HG03060 (cell line): ENCODE measurements around the gene IRX2.

ENCODE experiments used
- ATAC-seq: cut with Tn5 transposase; IDR thresholded peaks from one replicate; pipeline ENCODE4 v1.9.1; 2021; ENCODE audit warnings: low read depth, moderate number of reproducible peaks; ENCODE audit not compliant: unreplicated experiment

The IRX2 gene

DNA sequence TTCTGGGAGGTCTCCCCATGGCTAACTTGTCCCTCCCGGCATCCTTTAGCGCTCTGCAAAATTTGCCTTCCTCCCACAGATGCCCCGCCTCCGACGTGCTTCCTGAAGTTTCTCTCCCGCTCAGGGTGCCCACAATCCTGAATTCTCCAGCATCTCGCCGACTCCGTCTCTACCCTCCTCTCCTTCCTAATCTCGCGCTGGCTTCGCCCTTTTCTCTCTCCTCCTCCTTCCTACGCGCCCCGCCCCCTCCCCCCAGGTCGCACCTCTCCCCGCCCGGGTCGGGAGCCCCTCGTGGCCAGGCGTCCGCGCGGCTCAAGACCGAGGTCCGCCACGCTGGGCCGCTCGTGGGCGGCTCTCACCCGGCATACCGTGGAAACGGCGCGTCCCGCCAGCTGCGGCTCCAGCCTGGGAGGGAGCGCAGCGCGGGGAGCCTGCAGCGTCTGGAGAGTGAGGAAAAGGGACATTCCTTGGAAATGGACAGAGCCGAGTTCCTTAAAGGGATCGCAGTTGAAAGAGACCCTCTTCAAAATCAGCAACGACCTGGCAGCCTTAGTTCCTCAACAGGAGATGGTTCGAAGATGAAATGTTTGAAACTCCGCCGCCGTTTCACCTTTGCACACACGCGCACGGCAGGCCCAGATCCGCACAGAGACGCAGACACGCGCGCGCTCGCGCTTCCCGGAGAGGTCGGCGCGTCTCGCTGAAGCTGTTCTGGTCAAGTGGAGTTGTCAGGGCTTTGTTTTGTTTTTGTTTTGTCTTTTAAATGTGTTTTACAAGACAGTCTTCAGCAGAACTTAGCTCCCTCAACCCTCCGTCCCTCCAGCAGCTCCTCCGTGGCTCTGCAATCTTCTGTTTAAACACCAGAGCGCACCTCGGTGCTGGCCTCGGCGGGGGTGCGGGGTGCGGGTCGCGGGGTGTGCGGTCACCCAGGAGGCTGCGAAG is 5.0 kb upstream of the IRX2 start:
- no peak for ATAC-seq

DNA sequence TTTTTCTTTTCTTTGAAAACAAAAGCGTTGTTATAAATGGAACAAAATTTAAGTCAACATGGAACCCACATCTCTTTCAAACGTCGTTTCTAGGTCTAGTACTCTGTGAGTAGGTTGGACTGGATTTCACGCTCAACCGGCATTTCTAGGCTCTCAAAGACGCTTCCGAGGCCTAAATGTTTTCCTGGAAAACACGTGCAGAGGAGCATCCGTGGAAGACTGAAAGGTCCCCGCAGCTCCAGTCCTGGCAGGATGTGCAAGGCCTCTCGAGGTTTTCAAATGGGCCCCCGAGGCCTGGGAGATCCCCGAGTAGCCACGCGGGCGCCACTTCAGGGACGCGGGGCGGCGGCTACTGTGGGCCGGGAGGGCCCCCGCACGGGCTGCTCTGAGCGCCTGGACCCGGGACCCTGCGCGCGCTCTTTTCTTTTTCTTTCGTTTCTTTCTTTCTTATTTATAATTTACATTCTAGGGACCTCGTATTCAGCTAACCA is 4.2 kb upstream of the IRX2 start:
- no peak for ATAC-seq

DNA sequence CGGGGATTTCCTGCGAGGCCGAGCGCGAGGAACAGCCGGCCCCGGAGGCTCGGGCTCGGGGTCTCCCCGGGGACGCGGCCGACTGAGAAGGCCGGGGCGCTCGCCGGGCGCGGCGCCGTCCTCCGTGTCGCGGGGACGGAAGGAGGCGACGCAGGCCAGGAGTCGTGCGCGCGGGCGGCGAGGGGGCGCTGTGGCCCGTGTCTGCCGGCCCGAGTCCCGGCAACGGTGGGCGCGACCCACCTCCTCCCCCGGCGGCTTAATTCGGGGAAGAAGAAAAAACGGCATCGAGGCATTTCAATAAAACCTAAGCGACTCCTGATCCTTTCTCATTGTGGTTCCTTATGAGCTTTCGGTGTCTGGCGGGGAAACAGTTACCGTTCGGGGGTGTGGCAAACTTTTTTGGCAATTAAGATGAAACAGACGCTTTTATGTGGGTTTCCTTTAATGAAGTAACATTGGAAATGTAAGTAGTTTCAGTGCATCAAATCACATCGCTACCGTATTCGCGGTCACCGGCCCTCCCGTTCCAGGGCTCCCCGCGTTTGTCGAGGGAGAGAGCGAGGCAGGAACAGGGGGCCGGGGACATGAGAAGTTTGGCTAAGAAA is 3.7 kb upstream of the IRX2 start:
- no peak for ATAC-seq

DNA sequence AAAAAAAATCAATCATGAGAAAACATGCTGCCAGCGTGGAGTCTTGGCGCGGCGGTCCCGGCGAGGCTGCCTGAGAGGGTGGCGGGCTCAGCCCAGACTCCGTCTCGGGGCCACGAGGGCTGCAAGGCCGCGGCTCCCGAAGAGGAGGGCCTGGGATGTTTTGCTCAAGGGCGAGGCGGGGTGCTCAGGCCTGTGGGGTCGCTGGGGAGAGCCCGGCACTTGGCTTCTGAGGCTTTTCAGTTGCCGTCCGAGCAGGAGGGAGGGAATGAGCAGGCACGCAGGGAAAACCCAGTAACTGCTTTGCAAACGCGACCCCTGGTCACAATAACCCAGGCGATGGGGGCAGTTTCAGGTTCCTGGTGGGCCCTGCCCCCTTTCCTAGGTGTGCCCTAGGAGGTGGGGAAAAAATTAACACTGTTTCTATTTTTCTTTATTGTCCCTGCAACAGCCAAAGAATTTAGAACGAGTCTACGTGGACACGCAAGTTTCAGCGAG is 3.2 kb upstream of the IRX2 start:
- ATAC-seq, result no peak

DNA sequence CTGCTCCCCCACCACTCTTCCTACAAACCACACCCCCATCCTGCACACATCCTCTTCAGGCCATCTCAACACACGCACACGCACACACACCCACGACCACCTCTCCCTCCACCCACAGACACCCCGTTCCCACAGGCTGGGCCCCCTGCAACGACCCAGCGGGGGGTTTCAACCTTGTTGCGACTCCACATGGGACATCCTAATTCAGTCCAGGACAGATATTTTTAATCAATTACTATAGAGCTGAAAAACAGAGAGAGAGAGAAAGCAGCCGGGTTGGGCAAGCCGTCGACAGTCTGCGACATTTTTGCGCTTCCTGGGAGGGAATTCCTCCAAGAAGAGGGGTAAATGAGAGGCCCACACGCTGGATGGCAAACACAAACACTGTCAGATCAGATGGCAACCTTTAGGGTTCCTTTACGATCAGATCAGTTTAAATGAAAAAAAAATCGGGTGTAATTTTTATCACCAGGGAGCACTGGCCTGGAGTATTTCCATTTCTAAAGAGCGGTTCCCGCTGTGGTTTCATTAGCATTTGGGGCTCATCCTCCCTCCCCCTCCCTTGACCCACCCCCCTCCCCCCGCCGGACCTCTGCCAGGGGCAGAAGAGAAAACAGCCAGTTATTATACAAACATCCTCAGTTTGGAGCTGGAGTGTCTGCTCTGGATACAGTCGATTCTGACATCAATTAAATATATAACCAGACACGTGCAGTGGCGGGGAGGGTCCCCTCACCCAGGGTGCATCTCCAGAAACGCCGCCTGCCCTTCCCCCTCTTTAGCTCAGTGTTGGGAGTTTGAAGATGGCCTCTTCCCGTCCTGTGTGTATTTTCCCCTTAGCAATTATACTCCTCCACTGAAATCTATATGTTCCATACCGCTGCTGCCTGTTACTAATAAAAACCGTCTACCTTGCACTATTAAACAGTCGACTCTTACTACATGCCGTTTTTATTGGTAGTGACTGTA is 2.3 kb upstream of the IRX2 start:
- no peak for ATAC-seq

DNA sequence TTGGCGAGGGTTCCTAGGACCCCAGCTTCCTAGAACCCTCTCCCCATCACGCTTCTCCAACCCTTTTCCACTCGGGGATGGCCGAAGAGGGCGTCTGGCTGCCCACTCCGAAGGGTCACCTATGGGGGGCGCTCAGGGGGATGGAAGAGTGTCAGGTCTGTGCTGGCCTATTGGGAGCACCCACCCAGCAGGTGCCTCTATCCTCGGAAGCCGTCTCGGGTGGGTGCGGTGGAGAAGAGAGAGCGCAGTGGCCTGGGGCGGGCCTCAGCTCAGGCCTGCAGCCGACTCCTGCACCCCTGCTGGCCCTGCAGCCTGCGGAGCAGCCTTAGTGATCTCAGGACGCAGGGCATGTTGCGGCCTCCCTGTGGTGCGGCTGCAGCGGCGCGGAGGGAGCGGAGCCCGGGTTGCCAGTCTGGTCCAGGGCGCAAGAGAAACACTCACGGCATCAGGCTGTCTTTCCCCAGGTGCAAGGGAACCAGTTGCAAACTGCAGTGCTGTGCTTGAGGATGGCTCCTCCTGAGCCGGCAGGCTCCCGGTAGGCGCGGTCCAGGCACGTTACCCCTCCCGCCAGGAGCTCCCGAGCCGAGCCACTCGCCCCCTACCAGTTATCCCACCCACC is 1.5 kb upstream of the IRX2 start:
- ATAC-seq, result no peak

DNA sequence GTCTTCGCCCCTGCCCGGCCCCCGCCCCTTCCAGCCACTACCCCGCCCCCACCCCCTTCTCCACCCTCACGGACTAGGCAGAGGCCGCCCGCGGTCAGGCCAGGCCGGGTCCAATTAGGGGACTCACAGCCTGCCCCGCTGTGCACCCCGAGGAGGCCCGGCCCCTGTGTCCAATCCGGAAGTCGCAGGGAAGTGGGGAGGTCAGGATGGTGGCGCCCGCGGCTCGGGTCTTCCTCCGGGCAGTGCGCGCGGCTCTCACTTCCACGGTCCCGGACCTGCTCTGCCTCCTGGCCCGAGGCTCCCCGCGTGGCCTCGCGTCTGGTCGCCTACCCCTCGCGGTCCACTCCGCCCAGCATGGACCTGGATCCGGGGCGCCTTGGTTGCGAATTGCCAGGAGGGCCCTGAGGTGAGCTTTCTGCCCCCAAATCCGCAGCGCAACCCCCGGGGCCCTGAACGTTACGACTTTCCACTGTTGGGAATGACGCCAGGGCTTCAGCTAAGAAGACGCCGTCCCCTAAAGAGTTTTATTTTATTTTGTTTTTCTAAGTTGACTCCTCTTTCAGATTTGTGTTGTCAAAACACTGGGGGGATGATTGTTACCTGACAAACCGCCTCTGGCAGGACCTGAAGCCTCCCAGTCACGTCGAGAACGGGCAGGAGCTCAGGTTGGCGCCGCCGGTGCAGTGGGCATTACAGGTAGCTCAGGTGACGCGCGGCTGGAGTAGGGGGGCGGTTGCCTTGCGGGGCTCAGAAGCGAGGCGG is 763 bp upstream of the IRX2 start:
- ATAC-seq, result no peak

DNA sequence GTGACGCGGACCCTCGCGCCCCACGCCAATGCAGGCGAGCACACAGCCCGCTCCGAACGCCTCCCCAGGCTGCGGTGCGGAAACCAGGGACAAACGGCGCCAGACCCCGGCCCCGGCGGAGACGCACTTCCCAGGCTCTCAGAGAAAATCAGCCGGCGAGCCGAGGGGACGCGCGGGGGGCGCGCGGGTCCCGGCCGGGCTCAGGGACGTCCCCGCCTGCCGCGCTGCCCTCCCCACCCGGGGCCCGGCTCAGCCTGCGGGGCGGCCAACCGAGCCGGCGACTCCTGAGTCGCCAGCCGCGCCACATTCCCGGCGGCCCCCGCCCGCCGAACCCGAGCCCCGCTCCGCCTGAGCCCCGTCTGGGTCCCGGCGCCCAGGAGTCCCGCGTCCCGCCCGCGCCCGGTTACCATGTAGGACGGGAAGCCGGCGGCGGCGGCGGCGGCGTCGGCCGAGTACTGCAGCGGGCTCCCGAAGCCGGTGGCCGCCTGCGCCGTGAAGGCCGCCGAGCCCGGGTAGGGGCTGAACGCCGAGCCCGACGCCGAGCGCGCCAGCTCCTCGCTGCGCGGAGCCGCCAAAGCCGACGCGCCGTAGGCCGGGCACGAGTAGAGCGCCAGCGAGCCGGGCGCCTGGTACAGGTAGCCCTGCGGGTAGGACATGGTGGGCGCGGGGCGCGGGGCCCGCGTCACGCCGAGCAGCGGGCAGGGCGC is 566 bp downstream of the IRX2 start:
- no peak for ATAC-seq

DNA sequence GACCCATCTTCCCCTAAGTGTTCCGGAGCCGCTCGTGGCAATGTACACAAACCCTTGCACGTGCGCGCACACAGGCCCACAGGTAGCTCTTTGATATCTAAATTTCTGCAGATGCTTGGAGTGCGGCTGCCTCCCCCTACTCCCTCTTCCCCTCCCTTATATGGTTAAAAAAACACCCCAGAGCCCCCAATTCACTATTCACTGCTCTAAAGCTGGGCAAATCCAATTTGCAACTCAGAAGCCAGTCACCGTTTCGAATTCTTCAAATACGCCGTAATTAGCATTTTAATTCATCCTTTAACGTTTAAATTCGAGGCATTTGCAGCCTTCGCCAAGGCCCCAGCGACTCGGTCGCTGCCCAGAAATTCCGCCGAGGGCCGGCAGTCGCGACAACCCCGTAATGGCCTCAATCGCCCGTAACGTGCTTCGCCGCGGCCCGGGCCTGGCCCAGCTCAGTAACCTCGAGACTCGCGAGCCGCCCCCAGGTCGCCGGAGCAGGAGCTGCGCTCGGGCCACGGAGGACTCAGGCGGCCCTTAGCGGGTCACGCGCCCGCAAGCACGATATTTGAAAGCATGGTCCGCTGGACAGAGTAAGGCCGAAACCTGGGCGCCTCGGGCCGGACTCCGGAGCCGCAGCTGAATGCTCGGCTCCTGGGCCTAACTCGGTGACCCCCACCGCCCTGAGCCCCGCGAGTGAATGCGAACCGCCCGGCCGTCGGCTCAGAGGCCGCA is 1.3 kb downstream of the IRX2 start:
- ATAC-seq, result no peak

DNA sequence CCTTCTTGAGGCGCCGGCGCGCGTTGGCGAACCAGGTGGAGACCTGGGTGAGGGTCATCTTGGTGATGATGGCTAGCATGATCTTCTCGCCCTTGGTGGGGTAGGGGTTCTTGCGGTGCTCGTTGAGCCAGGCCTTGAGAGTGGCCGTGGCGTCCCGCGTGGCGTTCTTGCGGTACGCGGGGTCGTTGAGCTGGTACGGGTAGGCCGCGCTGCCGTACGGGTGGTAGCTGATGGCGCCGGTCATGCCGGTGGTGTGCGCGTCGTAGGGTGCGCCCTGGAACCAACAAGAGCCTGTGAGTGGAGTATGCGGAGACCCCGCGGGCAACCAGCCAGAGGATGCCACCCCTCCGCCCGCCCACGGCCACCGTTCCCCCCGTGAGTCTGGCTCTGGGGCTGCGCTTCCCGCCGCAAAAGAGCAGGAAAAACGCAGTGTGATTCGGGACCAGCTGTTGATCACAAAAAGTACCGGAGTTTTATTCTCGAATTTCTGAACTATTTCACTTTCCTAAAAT is 1.9 kb downstream of the IRX2 start:
- no peak for ATAC-seq

DNA sequence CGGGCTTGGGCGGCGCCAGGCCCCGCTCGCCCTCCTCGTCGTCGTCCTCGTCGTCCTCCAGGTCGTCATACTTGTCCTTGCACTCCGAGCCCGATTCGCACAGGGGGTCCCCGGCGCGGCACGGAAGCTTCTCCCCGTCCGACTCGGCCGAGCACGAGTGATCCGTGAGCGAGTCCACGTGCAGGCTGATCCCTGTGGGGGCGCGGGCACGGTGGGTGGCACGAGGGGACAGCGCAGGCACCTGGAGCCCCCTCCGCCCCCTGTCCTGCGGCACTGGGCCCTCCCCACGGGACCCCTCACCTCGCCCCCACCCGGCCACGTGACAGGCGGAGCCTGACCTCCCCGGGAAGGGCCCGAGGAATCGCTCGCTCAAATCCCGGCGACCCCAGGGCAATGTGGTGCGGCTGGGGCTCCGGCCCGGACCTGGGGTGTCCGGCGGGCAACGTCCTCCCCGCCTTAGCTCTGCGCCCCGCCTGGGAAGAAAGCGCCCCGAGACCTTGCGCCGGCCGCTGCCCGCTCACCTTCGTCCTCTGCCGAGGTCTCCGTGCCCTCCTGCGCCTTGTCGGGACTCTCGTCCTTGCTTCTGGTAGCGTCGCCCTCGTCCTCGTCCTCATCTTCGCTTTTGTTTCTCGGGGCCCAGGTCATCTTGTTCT is 2.5 kb downstream of the IRX2 start:
- no peak for ATAC-seq

DNA sequence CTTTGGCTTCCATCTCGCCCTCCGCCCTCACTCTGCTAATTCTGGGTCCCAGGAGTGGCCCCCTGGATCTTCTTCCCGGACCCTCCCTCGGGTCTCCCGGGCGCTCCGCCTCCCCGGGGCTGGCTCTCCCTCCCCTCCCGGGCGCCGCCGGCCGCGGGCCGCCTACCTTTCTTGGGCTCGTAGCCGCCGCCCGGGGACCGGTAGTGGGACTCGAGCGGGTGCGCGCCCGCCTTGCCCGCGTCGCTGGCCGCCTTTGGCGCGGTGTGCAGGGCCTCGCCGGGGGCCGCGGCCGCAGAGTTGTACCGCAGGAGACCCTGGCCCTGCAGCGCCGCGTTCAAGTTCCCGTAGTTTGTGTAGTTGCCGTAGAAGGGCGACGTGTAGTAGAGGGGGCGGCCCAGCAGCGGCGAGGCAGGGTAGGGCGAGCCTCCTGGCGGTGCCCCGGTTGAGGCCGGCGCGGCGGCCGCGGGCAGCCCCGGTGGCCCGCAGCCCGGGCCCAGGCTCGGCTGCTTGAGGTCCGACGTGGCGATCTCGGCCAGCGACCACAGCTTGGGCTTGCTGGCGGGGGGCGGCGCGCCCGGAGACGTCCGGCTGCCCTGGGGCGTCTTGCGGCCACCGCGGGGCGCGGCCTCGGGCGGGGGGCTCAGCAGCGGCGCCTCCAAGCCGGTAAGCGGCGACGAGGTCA is 3.2 kb downstream of the IRX2 start:
- ATAC-seq, result no peak

DNA sequence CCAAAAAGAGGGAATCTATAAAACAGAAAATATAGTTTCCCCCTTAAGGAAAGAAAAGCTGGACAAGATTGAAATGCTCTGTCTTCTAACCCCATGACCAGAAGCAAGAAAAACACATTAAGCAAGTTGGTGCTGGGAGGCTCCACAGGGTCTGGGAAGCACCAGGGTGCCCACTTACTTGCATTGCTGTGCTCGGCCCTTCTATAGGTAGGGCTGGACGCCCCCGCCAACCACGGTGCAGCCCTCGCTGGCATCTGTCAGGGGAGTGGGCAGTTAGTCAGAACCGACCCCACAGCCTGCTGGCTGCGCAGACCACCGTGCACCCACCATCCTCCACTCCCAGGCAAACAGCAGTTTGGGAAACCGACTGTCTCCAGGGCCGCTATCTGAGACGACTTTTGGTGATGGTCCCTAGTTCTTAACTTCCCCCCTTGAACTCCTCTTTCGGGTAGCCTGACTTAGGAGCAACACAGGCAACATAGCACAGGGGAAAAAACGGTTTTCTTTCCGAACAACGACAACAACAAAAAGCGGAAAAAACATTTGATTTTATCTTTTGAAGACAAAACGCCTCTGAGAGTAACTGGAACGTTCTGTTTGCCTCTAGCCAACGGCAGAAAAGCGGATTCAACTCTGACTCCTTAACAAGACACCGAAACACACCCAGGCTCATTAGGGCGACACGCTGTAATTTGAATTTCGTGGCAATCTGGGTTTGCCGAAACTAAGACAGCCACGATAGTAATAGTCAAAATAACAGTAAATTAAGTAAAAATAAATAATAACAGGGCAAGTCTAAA is 3.9 kb downstream of the IRX2 start:
- no peak for ATAC-seq

DNA sequence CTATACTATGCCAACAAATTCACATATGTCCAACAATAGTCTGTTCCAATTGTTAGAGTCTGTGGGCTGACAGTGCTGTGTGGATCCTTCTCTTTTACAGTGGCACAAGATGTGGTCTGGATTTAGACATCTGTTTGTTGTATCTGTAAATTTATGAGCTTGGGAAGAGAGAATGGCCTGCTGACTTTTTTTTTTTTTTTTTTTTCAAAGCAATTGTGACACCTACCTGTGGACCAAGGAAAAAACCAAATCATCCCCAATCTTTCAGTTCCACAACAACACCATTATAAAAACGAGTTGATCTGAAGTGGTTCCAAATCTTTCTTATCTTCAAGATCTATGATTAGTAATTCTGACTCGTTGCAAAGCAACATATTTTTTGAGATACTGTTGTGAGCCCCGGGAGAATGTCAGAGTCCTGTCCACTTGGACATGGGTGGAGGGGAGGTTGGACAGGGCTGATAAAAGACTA is 4.9 kb downstream of the IRX2 start:
- ATAC-seq, result no peak

DNA sequence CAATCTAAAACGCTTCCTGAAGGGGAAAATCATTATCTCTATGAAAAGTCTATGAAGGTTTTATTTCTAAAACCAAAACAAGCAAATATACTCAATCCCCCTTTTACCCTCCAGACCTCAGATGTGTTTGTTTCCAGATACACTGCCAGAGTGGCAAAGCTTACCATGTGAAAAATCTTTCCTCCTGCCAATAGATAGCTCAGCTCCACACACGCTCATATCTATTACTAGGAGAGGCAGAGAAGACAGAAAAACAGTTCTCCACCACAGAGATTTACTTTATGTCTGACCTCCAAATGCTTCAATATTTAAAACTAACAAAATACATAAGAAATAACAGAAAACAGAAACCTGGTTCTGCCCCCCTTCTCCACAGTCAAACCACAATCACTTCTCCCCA is 7.0 kb downstream of the IRX2 start:
- ATAC-seq, result no peak
